ENCODE results near the gene PRDM8.
A peak's percentile ranks its signal among the peaks of the same experiment; 100 is the strongest.
"Not testable (repeated sequence)": the region's sequence is repeated elsewhere in the genome, so short reads cannot be mapped to it uniquely, and the experiment has no call there.

The PRDM8 gene

GRCh38 chr4:80229590-80229989, 32.3 kb downstream of the PRDM8 start:
- DNase-seq (ENCODE audit: low spot score): no peak

DNA sequence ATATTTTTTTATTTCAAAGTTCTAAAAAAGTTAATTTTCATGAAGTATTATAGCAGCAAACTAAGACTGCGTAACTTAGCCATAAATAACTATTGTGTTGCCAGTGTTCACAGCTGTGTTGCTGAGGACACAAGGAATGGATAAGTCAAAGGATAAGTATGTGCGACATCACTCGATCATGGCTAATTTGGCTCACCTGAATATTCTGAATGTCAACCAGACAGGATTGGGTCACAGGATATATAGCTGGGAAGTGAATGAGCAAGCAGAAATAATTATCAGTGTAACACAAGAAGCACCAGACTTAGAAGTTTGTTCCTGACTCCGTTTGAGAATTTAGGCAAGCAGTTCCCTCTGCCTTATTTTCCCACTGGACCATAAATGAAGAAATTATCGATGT, 33.9 kb downstream of the PRDM8 start:
- peak; percentile 96 for DNase-seq (ENCODE audit: low spot score)

DNA sequence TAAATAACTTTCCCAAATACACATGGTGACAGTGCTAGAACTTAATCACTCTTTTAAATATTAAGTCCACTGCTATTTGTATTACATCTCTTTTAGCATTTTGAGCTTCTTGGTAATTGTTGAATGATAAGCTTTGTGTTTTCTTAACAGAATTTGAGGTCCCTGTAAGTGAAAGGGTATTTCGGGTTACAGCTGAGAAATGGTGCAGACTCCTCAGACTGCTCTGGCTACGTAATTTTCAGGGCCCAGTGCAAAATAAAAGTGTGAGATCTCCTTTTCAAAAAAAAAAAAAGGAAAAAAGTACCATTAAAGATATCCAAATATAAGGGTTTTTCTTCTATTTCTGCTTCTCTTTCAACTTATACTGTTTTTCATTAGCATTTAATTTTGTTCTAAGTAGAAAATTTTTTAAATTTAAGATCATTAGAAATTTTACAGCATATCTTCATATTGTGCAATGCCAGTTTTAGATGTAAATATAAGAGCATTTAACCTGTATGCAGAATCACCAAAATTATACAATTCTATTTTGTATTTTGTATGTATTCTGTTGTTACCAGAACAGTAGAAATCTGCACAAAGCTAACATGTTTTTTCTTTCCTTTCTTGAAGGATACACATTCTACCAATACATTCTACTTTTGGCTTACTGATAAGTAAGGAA, 35.5 kb downstream of the PRDM8 start:
- no peak for DNase-seq (ENCODE audit: low spot score)

- DNase-seq (ENCODE audit: low spot score): peak; percentile 73
Observed at GRCh38 chr4:80233390-80233789, 36.1 kb downstream of the PRDM8 start.

GRCh38 chr4:80235451-80235850, 38.1 kb downstream of the PRDM8 start:
- no peak for DNase-seq (ENCODE audit: low spot score)

DNA sequence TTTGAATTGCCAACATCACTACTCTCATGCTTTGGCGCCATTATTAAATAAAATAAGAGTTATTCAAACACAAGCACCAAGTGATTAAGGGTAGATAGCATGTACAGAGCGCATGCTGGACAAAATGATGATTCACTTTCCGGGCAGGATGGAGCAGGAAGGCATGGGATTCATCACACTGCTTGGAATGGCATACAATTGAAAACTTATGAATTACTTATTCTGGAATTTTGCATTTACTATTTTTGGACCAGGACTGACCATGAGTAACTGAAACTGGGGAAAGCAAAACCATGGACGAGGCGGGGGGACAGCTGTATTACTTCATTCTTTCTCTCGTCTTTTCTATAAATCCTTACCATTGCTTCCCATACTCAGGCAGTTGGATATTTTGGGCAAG, 40.7 kb downstream of the PRDM8 start:
- peak; percentile 97 for DNase-seq (ENCODE audit: low spot score)

GRCh38 chr4:80239480-80240150, 42.3 kb downstream of the PRDM8 start:
- DNase-seq (ENCODE audit: low spot score): peak; percentile 55

GRCh38 chr4:80240976-80241375, 43.7 kb downstream of the PRDM8 start:
- DNase-seq (ENCODE audit: low spot score): peak; percentile 75

DNA sequence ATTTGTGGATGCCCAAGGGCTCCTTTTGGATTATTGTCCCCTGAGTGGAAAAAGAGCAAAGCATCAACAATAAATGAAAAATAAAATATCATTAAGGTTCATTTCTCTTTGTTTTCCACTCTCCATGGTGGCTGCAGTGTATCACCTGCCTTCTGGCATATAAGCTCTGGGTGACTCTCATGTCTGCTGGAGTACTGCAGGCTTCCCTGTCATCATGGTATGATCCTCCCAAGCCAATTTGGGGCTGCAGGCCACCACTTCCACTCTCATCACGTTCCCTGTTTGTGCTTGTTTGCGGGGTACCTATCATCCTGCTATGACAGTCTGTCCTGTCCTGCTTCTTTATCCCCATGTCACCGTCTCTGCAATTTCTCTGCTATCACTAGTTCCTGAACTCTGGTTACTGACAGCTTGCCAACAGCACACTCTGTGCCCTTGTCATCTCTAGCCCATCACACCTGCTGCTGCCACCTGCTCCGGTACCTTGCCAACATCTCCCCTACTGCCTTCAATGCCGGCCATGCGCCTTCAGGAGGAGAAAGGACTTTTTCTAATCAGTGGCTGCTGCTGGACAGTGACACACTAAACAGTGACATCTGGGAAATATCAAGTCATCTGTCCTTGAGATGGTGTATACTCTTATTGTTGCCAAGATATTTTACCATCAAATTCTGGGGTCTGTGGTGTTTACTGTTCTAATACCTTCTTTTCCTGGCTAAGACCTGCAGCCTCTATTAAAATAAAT, 46.1 kb downstream of the PRDM8 start:
- DNase-seq (ENCODE audit: low spot score): no peak

DNA sequence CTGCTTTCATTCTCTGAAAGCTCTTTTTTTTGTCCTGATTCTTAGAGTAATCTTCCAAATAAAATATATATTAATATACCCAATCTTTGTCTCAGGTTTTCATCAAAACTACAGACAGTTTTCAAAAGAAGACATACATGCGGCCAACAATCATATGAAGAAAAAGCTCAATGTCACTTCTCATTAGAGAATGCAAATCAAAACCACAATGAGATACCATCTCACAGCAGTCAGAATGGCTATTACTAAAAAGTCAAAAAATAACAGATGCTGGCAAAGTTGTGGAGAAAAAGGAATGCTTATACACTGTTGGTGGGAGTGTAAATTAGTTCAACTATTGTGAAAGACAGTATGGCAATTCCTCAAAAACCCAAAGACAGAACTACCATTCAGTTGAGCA, 50.2 kb downstream of the PRDM8 start:
- DNase-seq (ENCODE audit: low spot score): not testable (repeated sequence)

GRCh38 chr4:80249144-80249543, 51.8 kb downstream of the PRDM8 start:
- no peak for DNase-seq (ENCODE audit: low spot score)

- no peak for DNase-seq (ENCODE audit: low spot score)
Observed at GRCh38 chr4:80252427-80252826, 55.1 kb downstream of the PRDM8 start.

DNA sequence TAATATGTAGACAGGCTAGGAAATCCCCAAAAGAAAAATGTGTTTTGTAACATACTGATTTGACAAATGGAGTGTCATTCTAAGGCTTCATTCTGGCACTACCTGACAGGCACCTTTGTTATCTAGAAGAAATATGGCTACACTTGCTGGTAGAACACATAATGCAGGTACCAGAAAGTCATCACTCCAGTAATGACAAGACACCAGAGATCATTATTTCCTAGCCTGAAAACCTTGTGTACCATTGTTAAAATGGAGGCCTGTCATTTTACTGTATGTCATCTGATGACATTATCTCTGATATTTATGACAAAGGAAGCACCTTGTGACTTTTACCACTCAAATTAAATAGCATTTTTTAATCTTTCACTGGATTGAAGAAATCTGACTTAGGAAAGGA, 55.6 kb downstream of the PRDM8 start:
- no peak for DNase-seq (ENCODE audit: low spot score)

DNA sequence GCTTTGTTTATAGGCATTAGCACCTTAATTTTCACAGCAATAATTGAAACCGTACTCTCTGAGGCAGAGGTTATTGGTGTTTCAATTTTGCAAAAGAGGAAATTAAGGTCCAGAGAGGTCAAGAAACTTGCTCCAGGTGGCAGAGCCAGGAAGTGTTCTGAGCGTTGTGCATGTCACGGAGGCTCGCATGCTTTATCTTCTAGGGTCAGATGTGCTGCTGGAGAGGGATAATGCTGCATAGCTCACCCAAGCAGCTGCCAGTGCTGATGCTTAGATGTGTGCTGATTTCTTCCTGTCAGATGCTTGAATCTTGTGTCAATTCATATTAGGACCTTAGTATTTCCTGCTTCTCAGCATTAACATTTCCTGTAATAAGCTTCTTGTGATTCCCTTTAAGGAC, 56.2 kb downstream of the PRDM8 start:
- DNase-seq (ENCODE audit: low spot score): no peak
